ENCODE results near the gene TNIP1.

The TNIP1 gene

DNA sequence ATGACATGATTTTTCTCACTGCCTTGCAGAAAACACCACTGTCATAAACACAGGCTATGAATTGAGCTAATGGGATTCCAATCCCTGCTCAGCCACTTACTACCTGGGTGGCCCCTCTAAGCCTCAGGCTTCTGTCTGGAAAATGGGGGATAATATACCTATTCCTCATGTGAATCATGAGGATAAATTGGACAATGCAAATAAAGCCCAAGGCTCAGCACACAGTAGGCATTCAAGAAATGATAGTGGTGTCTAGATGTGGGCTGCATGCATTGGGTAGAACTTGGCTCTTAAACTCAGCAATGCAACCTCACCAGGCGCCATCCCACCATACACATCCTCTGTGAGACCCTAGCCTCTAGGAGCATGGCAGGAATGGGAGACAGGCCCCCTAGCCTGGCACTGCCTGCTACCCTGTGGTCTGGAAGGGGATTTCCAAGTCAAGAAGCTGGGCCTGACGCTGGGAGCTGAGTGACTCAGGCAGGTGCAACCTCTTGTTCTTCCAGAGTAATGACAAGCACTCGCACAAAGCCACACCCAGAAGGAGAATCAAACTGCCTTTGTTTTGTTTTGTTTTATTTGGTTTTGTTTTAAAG, 2.3 kb upstream of the TNIP1 start:
- DNase-seq (ENCODE audit: low spot score) = peak; percentile 74

DNA sequence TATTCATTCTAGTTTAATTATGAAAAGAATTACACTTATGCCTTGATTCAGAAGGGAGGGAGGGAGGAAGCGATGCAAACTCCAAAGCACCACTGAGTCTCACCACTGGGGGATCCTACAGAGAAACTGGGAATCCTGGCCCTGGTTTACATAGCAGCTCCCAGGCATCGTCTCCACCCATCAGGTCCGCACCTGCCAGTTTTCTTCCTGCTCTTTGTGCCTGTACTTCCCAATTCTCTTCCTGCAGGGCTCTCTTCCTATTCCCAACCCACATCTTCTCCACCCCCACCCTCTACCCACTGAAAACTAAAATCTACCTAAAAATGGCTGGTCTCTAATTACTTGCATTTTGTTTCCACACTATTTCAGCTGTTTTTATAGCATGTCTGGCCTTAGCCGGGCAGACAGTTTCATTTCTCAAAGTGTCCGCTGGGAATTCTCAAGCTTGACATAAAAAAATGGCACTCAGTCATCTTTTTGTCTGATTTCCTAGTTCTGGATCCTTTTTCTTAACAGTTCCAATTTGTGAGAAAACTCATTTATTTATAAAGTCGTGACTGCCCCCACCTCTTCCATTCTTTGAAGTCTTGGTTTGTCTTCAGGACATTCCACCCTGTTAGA, 1.6 kb upstream of the TNIP1 start:
- DNase-seq (ENCODE audit: low spot score) = peak; percentile 67

DNA sequence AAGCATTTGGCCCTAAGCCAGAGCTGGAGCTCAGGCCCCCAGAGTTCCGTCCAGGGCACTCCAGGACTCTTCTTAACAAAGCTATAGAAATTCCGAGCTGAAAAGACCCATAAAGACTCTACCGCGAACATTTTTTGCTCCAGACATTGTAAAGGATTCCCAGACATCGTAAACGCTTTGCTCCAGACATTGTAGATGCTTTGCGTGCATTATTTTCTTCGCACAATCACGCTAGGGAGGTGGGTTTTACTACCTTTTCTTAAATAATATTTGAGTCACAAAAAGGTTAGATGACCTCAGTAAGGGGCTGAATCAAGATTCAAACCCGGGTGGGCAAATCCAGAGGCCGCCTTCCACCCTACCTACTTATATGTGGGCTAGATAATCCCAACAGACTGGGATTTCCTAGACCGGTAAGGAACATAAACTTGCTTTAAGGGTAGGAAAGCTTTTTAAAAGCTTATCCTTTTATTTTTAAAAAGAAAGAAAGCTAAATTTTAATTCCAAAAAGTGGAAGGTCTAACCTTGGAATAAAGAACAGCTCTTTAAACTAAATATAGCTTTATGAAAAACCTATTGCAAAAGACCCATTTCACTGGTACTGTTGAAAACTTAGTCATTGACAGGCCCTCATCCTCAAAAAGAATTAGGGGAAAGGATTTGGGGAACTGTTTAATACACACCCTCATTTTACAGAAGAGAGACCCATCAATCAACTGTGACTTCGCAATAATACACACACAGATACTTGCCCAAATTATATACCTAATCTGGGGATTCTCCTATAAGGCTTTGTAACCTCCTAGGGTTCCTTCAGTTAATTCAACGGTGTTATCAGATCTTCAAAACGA, 822 bp upstream of the TNIP1 start:
- peak; percentile 71 for DNase-seq (ENCODE audit: low spot score)

DNA sequence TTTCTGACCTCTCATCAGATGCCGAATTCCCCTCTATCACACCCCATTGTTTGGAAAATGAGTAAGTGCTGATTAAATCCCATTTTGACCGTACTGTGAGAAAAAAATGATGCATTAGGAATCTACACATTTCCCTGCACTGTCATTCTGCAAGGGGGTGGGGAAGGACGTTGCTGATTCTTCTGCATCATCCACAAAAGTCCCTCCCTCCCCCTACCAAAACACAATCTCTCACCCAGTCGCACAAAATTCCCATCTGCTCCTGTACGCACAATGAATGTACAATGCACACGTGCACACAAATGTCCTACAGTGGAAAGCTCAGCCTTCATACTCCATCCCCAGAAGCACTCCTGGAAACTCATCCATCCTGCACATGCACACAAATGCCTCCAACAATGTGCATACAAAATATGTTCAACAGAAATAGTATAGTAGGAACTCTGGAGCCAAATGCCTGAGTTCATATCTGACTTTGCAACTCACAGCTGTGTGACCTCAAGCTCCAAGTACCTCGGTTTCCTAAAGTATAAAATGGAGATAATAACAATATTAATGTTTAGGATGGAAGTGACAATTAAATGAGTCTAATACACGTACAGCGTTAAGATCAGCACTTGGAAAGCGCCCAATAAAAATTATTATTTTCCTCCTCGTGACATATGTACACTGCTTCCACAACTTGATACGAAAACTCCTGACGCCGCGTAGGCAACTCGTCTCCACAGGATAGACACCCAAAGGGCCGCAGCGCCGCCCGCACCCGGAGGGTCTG, 809 bp downstream of the TNIP1 start:
- no peak for DNase-seq (ENCODE audit: low spot score)

DNA sequence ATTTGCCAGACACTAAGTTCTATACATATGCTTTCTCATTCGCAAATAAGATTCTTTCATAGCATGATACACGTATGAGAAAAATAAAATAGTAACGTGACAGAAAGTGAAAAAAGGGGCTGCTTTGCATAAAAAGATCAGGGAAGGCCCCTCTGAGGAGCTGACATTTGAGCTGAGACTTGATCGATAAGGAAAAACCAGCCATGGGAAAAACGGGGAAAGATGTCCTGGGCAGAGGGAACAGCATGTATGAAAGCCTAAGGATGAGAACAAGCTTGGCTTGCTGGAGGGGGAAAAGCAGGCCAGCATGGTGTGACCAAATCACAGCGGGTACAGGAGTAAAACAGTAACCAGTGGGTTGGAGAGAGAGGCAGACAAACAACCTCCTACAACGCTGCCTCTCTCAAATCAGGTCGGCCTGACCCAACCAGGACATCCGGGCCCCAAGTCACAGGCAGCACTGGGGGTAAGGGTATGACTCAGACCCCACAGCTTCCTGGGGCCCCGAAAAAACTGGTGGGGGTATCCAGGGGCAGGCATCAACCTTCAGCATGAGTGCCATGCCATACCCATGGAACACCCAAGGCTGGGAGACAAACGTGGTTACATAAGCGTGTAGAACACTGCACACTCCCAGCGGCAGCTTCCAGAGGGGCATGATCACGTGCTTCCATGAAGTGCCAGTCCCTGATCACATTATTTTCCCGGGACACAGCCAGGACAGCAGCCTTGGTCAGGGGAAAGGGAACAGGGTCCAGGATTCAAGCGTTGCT, 2.2 kb downstream of the TNIP1 start:
- no peak for DNase-seq (ENCODE audit: low spot score)

DNA sequence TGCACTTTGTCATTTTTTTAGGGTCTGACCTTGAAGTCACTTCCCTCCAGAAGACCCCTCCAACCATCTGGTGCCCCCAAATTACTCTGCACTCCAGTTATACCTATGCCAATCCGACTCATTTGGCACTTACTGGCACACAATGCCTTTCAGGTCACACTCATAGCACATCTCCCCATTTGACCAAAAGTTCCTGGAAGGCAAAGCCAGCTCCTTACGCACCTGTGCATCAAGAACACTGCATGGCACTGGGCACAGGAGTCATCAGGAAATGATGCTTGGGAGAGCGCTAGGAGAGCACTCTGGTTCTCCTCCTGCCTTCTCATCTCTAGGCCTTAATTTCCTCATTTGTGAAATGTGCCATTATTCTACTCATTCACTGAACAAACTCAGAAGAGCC, 2.9 kb downstream of the TNIP1 start:
- no peak for DNase-seq (ENCODE audit: low spot score)

DNA sequence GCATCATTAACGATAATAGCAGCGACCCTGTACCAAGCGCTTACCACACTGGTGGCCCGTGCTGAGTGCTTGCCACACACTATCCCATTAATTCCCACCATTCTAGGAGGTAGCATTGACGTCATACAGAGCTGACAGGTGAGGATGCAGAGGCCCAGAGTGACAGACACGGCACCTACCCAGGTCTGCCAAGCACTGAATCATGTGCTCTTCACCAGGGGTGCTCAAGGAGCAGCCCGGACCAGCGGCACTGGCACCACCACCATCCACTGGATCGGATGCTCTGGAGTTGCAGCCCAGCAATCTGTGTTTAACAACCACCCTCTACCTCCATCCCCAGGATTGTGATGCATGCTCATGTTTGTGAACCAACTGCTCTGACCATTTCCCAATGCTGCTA, 3.4 kb downstream of the TNIP1 start:
- no peak for DNase-seq (ENCODE audit: low spot score)

- DNase-seq (ENCODE audit: low spot score) = no peak
Observed at GRCh38 chr5:151076616-151077015, 4.2 kb downstream of the TNIP1 start.

- peak; percentile 25 for DNase-seq (ENCODE audit: low spot score)
Observed at GRCh38 chr5:151075698-151076331, 5.0 kb downstream of the TNIP1 start.

DNA sequence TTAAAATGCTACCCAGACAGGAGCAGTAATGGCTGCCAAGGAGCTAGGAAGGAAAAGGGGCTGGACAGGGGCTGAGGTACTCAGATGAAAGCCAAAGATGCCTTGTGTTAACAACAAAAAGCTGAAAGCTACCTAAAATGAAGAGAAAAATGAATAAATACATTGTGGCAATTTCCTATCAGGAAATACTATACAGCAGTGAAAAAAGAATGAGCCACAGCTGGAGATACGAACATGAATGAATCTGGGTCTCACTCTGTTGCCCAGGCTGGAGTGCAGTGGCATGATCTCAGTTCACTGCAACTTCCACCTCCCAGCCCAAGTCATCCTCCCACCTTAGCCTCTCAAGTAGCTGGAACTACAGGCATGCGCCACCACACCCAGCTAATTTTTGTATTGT, 6.3 kb downstream of the TNIP1 start:
- no peak for DNase-seq (ENCODE audit: low spot score)

DNA sequence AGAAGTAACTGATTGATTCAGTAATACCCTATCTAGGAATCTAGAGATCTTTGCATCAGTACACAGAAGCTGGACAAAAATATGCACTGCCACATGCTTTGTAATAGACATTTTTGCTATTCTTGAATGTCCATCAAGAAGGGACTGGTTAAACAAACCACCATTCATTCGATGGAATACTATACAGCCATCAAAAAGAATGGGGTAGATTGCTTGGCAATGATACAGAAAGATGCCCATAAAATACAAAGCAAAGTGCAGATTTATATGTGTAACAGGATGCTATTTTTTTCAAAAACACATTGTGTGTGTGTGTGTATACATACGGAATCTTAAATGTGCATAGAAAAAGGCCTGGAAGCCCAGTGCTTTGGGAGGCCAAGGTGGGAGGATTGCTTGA, 7.6 kb downstream of the TNIP1 start:
- DNase-seq (ENCODE audit: low spot score) = no peak

DNA sequence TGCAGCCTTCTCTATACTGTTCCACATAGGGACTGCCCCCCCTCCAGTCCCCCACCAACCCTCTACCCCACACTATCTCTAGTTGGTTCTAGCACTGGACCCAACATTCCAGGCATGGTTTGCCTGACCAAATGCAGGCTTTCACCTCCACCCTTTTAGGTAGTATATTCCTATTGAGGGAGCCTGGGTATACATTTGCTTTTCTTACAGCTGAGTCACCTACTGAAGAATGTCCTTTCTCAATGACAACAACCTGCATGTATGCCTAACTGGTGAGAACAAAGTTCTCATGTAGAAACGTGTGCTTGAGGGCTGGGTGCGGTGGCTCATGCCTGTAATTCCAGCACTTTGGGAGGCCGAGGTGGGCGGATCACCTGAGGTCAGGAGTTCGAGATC, 8.2 kb downstream of the TNIP1 start:
- no peak for DNase-seq (ENCODE audit: low spot score)

DNA sequence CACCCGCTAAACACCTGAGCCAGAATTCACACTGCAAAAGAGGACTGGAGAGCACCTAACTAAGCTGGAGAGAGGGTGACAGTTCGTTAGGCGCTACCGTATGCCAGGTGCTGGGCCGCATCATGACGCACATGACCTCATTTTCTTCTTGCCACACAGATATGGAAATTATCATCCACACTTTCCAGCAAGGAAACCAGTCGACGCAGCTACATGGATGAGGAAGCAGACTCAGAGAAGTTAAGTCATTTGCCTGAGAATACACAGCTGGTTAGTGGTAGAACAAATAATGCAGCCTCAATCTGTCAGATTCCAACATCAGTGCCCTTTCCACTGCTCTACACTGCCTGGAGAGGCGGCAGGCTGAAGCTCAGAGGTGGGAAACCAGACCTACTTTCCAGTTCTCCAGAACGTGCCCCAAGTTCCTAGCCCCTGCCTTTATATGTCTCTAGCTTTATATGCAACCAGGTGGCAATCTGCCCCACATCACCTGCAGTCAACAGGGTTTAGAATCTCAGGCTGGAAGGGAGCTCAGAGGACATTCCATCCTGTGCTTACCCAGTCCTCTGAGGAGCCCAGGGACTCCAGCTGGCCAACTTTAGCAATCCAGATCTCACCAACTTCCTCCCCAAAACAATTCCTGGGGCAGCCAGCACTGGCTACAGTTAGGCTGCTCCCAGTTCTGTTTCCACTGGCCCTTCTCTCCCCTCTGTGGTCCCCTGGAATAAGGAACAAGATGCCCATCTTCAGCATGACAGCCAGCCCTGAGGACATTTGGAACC, 8.8 kb downstream of the TNIP1 start:
- DNase-seq (ENCODE audit: low spot score) = no peak

DNA sequence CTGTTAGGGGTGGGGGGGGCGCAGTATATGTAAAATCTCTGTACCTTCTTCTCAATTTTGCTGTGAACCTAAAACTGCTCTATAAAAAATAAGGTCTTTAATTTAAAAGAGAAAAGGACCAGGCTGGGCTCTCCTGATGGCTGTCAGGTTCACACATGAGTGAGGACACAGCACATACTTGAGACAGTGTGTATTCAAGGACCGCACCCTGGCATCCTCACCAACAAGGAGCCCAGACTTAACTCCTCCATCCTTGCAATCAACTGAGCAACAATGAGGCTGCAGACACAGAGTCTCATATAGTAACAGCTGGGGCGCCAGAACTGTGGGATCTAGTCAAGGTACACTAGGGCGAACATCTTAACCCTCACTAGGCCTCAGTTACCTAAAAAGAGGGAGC, 9.8 kb downstream of the TNIP1 start:
- DNase-seq (ENCODE audit: low spot score) = no peak

GRCh38 chr5:151070449-151070848, 10.4 kb downstream of the TNIP1 start:
- DNase-seq (ENCODE audit: low spot score) = no peak

DNA sequence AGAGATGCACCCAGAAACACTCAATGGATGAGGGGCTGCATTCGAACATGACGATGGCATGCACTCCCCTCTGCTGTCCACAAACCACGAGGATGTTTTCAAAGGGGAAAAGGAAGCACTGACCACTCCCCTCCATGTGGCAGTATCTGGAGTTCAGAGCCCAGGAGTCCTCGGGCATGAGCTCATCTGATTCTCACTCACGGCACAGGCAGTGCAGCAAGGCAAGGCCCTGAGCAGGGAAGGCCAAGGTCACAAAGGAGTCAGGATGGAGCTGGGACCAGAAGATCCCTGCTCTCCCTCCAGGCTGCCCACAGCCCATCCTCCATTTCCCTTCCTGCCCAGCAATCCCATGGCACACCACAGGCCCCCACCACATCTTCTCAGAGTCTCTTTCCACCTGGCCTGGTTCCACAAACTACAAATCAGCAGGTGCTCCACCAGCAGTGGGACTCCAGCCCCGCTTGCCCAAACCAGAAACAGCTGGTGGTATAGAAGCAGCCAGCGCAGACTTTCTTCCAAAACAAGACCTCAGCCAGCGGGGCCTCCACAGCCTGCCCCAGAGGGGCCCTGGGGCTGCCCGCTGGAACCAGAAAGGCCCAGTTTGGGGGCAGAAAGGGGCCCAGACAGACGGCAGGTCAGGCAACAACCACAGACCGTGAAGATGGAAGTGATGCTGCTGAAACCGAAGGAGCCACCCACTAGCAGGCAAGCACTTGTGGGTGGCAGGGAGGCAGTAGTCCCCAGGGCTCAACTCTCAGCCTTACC, 12.2 kb downstream of the TNIP1 start:
- DNase-seq (ENCODE audit: low spot score) = no peak

DNA sequence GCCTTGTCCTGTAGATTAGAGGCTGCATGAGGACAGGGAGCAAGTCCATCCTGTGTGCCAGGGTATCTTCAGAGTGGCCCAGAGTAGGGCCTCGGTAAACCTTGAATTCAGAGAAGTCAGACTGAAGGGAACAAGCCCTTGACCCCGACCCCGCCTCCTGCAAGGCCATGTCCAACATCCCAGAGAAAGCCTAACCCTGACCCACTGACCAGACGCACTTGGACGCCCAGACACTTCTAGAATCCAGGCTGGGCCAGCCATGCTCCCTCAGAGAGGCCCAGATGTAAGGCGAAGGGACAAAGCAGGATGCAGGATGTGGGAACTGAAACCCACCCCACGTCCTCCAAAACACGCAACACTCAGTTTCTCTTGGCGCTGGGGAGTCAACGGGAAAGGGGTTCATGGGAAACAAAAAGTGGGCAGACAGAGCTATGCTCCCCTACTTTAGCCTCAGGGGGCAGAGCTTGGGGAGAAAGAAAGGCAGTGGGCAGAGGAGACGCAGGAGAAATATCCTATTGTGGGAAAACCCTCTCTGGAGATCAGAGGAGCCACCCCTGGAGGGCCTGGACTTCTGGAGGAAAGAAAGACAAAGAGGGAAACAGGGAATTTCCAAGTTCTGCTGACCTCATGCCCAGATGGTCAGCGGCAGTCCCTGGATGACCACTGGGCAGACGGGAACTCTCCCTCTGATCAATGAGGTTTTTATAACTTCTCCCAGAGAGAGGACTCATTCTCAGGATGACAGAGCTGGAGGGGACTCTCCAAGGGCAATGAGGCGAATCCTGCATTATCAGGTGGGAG, 13.0 kb downstream of the TNIP1 start:
- DNase-seq (ENCODE audit: low spot score) = no peak

DNA sequence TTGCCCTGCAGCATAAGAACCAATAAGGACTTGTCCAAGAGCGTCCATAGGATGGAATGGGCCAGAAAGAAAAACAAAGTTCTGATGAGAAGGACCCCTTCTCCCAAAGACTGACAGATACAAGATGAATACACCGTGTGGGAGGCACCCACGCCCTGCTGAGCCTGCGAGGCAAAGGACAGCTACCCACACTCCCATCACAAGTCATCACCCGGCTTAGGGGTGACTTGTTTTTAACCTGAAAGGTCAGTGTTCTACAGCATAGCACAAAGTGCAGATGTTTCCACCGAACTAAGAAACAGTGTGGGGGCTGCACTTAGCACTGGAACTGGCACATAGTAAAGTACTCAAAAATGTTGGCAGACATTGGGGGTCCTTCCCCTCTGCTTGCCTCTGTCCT, 13.9 kb downstream of the TNIP1 start:
- DNase-seq (ENCODE audit: low spot score) = no peak

- no peak for DNase-seq (ENCODE audit: low spot score)
Observed at GRCh38 chr5:151065609-151066008, 15.2 kb downstream of the TNIP1 start.
